GM12875 (cell line): ENCODE data around the gene RO60.
A peak's percentile ranks its signal among the peaks of the same experiment; 100 is the strongest.

Experiments used
- H3K4me3 ChIP-seq: one replicate; pipeline ENCODE4 v1.5.1; 2011; ENCODE audit warnings: low read depth, low read length, control low read depth
- CTCF ChIP-seq: IDR thresholded peaks from 2 replicates; pipeline ENCODE4 v1.5.1; 2011; ENCODE audit warnings: low read depth, mild to moderate bottlenecking, control low read depth, inconsistent platforms, low read length, moderate library complexity, borderline replicate concordance; ENCODE audit not compliant: insufficient read depth

Gene RO60

GRCh38 chr1:193059282-193060114 is at the start of gene RO60, which contains the start of gene UCHL5:
Gene RO60 (plus strand): TSS chr1:193059612. CDS start chr1:193069055, 9,443 bp downstream.
Gene UCHL5 (minus strand): TSS chr1:193059360. CDS start chr1:193059260, 100 bp downstream.
- peak within 1 kb of the TSS; percentile 97 for H3K4me3 ChIP-seq
- no peak for TF ChIP-seq CTCF

- TF ChIP-seq CTCF, result no peak
- H3K4me3 ChIP-seq, result no peak overlapping the region
Observed at GRCh38 chr1:193011406-193011805, 48.0 kb upstream of the RO60 start.

- H3K4me3 ChIP-seq, result no peak overlapping the region
- no peak for TF ChIP-seq CTCF
Observed at GRCh38 chr1:193013005-193013404, 46.4 kb upstream of the RO60 start.

- TF ChIP-seq CTCF, result no peak
Observed at GRCh38 chr1:193013707-193014106, 45.7 kb upstream of the RO60 start.

GRCh38 chr1:193014400-193014799 is 45.0 kb upstream of the RO60 start:
- no peak for TF ChIP-seq CTCF
- H3K4me3 ChIP-seq, result no peak overlapping the region

More at GRCh38 chr1:193013707-193014106, 45.7 kb upstream of the RO60 start:
- H3K4me3 ChIP-seq, result no peak overlapping the region

- no peak overlapping the region for H3K4me3 ChIP-seq
- no peak for TF ChIP-seq CTCF
Observed at GRCh38 chr1:193016788-193017187, 42.6 kb upstream of the RO60 start.
